ENCODE results near the gene BIRC2.
"Not testable (repeated sequence)": the region's sequence is repeated elsewhere in the genome, so short reads cannot be mapped to it uniquely, and the experiment has no call there.

BIRC2 gene

GRCh38 chr11:102360681-102361080 is 13.7 kb downstream of the BIRC2 start:
- DNase-seq (ENCODE audit: low read depth) = no peak
- TF ChIP-seq, protein P1, sequence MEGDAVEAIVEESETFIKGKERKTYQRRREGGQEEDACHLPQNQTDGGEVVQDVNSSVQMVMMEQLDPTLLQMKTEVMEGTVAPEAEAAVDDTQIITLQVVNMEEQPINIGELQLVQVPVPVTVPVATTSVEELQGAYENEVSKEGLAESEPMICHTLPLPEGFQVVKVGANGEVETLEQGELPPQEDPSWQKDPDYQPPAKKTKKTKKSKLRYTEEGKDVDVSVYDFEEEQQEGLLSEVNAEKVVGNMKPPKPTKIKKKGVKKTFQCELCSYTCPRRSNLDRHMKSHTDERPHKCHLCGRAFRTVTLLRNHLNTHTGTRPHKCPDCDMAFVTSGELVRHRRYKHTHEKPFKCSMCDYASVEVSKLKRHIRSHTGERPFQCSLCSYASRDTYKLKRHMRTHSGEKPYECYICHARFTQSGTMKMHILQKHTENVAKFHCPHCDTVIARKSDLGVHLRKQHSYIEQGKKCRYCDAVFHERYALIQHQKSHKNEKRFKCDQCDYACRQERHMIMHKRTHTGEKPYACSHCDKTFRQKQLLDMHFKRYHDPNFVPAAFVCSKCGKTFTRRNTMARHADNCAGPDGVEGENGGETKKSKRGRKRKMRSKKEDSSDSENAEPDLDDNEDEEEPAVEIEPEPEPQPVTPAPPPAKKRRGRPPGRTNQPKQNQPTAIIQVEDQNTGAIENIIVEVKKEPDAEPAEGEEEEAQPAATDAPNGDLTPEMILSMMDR (conservative IDR thresholded peaks at IDR 0.05; ENCODE audit: low read length) = no peak
- H3K4me3 ChIP-seq (ENCODE audit: low read length) = no peak overlapping the region

GRCh38 chr11:102361086-102362031 is 14.3 kb downstream of the BIRC2 start:
- no peak overlapping the region for H3K4me3 ChIP-seq (ENCODE audit: low read length)
- DNase-seq (ENCODE audit: low read depth) = peak; percentile 52
- TF ChIP-seq, protein P1 (conservative IDR thresholded peaks at IDR 0.05; ENCODE audit: low read length) = no peak

GRCh38 chr11:102364991-102365390 is 18.0 kb downstream of the BIRC2 start:
- H3K4me3 ChIP-seq (ENCODE audit: low read length) = no peak overlapping the region
- no peak for DNase-seq (ENCODE audit: low read depth)
- TF ChIP-seq, protein P1 (conservative IDR thresholded peaks at IDR 0.05; ENCODE audit: low read length) = no peak

DNA sequence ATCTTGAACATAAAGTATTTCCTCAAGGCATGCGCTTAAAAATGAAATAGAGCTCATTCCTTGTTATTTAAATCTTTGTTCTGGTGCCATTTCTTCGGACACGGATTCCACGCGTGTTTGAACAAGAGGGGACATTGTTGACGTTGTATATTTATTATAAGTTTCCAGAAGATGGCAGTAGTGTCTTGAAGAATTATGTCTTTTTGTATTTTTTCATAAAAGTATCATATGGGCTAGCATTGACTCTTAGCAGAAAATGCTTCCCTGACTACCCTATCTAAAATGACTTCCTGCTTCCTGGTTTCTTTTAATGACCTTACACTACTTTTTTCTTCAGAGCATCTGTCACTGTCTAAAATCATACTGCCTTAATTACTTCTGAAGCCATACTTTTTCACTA is 20.4 kb downstream of the BIRC2 start:
- peak; percentile 17 for DNase-seq (ENCODE audit: low read depth)
- TF ChIP-seq, protein P1 (conservative IDR thresholded peaks at IDR 0.05; ENCODE audit: low read length) = peak; percentile 29
- no peak overlapping the region for H3K4me3 ChIP-seq (ENCODE audit: low read length)

- TF ChIP-seq, protein P1 (conservative IDR thresholded peaks at IDR 0.05; ENCODE audit: low read length) = no peak
- H3K4me3 ChIP-seq (ENCODE audit: low read length) = no peak overlapping the region
- DNase-seq (ENCODE audit: low read depth) = no peak
Observed at GRCh38 chr11:102368472-102368871, 21.5 kb downstream of the BIRC2 start.

GRCh38 chr11:102374633-102375424 is 27.8 kb downstream of the BIRC2 start:
- not testable (repeated sequence) for DNase-seq (ENCODE audit: low read depth); H3K4me3 ChIP-seq (ENCODE audit: low read length)

DNA sequence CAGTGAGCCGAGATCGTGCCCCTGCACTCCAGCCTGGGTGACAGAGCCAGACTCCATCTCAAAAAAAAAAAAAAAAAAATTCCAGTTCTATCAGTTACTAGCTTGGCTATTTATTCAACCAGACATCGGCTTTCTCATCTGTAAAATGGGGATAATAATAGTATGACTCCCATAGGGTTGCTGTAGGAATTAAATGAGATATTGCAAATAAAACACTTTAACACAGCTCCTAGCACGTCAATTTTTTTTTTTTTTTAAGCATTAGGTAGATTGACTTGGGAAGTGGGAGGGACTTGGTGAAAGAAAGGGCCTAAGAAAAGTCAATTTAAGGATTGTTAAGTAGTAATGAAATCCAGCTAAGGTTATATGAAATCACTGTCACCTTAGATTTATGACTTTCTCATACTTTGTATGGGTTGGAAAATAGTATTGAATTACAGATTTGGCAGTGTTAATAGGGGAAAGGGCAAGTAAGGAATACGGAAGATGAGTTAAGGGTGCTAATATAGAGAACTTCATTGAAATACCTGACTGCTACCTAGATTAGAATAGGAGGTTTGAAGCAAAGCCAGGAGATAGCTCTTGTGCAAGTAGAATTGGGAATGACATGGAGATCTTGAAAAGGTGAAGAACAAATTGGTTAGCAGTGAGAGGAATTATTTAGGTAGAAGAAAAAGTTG is 28.8 kb downstream of the BIRC2 start:
- H3K4me3 ChIP-seq (ENCODE audit: low read length) = no peak overlapping the region
- no peak for DNase-seq (ENCODE audit: low read depth)
- TF ChIP-seq, protein P1 (conservative IDR thresholded peaks at IDR 0.05; ENCODE audit: low read length) = no peak

Measured in AG10803 (cell line).